ENCODE results near the gene ANKRD33.

GRCh38 chr12:51844854-51845253 lies 43.0 kb upstream of the ANKRD33 start:
- TF ChIP-seq CTCF (IDR thresholded peaks at IDR 0.05) (no peak), POLR2A (IDR thresholded peaks at IDR 0.05) (no peak)
